Neural crest cell (in vitro differentiated cells): ENCODE data around the gene RGL2. TPM values are rescaled to one million over a fixed set of nuclear protein-coding genes. Genes with fewer than 3 reads are reported as not detected.
"Not testable (repeated sequence)": the region's sequence is repeated elsewhere in the genome, so short reads cannot be mapped to it uniquely, and the experiment has no call there.

Experiments
- DNase-seq: peaks from one replicate; pipeline ENCODE4 v3.0.0; 2021; ENCODE audit warnings: low read depth, mixed read lengths, low spot score
- H3K27ac Mint-ChIP-seq: one replicate; pipeline ENCODE4 v1.8.0; 2021; ENCODE audit warnings: mild to moderate bottlenecking, mixed read lengths; ENCODE audit not compliant: unreplicated experiment
- H3K27me3 Mint-ChIP-seq: 2 replicates; pipeline ENCODE4 v1.8.0; 2021; ENCODE audit warnings: low read depth, mild to moderate bottlenecking, mixed read lengths
- H3K36me3 Mint-ChIP-seq: 2 replicates; pipeline ENCODE4 v1.8.0; 2021; ENCODE audit warnings: low read depth, mild to moderate bottlenecking, mixed read lengths
- H3K4me1 Mint-ChIP-seq: 2 replicates; pipeline ENCODE4 v1.8.0; 2021; ENCODE audit warnings: mixed read lengths
- H3K4me3 Mint-ChIP-seq: one replicate; pipeline ENCODE4 v1.8.0; 2021; ENCODE audit warnings: mild to moderate bottlenecking, mixed read lengths
- H3K9me3 Mint-ChIP-seq: 2 replicates; pipeline ENCODE4 v1.8.0; 2021; ENCODE audit warnings: mixed read lengths
- total RNA-seq: library from RNA; stranded (reverse); gene quantifications from 2 replicates; pipeline ENCODE4 v1.2.1, GENCODE V29; 2021
- TF ChIP-seq, protein P1 (sequence below): fragments of 200-600 bp; sonication (generic); conservative IDR thresholded peaks from 2 replicates; pipeline ENCODE4 v1.5.0; 2021; ENCODE audit warnings: antibody characterized with exemption, mild to moderate bottlenecking

Gene RGL2
- total RNA-seq, 1 donor from 2014 or later, result 56.0 TPM

DNA sequence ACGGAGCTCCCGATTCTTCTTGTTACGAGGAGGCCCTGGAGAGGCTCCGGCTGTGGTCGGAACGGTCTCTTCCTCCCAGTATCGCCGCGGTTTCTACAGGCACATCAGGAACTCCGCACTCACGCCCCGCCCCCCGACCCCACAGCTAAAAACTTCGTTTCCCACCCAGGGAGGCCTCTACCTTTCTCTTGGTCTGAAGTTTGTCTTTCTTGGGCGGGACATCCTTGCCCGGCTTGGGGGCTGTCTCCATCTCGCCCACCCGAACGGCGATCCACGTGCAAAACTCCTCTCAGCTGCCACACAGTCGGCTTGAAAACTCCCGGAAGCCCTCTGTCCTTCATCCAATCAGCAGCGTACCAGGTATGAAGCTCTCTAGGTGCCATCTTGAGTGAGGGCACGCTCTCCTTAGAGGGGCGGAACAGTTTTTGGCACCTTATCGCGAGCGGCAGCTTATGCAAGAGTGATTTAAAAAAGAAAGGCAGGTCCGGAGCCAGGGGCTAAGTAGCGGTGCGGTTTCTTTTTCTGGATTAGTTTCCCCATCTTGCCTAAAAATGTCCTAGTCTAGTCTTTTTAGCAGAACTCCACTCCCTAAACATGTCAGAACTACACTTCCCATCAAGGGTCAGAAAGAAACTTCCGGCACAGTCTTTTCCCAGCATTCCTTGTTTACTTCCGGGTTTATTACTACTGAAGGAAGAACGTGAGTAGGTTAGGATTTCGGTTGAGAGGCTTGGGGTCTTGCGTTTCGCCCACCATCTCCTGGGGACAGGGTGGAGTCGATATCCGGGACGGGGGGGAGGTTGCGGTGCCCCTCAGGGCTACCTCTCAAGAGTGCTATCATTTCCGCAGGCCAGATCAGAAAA is 9.6 kb downstream of the RGL2 start, which contains the start of the genes PFDN6 and WDR46:
Gene PFDN6 (plus strand): TSS at position 681 of the 863 bp plus-strand sequence. CDS start 256 bp downstream, outside the sequence.
Gene WDR46 (minus strand): TSS at position 319 of the 863 bp plus-strand sequence. CDS start 69 bp downstream, at position 250.
- peaks cover 2% of the 10 kb centered on the region for H3K36me3 Mint-ChIP-seq
- peaks cover 31% of the 10 kb centered on the region for H3K4me1 Mint-ChIP-seq

DNA sequence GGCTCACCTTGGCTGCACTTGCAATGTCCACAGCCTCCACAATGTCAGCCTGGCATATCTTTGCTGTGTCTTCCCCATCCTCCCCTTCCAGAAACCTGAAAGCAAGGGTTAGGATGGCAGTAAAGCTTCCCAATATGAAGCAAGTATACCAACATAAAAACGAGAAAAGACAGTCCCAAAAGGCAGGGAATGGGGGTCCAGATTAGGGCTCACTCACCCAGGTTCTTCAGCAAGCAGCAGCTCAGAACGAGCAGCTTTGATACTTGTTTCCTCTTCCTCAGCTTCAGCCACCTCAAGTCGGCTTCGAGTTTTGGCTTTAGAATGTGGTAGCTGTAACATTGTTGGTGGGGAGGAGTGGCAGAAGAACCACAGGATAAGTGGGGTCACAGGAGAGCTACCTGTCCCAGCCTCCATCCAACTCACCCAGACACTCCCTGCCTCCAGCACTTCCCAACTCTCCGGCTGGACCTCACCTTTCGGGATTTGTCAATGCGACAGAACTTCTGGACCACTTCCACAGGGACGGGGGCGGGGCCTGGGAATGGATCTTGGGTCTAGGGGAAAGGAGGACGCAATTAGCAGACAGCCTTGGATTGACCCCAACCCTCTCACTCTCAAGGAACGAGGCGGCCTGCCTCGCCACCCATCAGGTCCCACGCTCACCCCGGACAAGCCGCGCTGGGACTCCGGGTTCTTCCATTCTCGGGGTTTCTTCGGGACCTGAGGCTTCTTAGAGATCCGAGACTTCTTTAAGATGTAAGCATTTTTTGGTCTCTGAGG is 10.4 kb downstream of the RGL2 start:
- Mint-ChIP-seq H3K27ac (no peak overlapping the region), H3K4me3 (peak overlapping the region; percentile 96), H3K9me3 (no peaks in the 10 kb centered on the region), H3K36me3 (peaks cover 2% of the 10 kb centered on the region), H3K27me3 (no peaks in the 10 kb centered on the region), H3K4me1 (peaks cover 31% of the 10 kb centered on the region)
- DNase-seq, result no peak
- TF ChIP-seq, protein P1, sequence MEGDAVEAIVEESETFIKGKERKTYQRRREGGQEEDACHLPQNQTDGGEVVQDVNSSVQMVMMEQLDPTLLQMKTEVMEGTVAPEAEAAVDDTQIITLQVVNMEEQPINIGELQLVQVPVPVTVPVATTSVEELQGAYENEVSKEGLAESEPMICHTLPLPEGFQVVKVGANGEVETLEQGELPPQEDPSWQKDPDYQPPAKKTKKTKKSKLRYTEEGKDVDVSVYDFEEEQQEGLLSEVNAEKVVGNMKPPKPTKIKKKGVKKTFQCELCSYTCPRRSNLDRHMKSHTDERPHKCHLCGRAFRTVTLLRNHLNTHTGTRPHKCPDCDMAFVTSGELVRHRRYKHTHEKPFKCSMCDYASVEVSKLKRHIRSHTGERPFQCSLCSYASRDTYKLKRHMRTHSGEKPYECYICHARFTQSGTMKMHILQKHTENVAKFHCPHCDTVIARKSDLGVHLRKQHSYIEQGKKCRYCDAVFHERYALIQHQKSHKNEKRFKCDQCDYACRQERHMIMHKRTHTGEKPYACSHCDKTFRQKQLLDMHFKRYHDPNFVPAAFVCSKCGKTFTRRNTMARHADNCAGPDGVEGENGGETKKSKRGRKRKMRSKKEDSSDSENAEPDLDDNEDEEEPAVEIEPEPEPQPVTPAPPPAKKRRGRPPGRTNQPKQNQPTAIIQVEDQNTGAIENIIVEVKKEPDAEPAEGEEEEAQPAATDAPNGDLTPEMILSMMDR, result no peak

More for the DNA sequence above, 9.6 kb downstream of the RGL2 start, which contains the start of the genes PFDN6 and WDR46:
- TF ChIP-seq, protein P1, result no peak
- H3K27ac Mint-ChIP-seq, result peak within 1 kb of the TSS; percentile 76
- H3K27me3 Mint-ChIP-seq, result no peaks in the 10 kb centered on the region
- peak within 1 kb of the TSS; percentile 96 for H3K4me3 Mint-ChIP-seq
- peak; percentile 62 for DNase-seq
- no peaks in the 10 kb centered on the region for H3K9me3 Mint-ChIP-seq

DNA sequence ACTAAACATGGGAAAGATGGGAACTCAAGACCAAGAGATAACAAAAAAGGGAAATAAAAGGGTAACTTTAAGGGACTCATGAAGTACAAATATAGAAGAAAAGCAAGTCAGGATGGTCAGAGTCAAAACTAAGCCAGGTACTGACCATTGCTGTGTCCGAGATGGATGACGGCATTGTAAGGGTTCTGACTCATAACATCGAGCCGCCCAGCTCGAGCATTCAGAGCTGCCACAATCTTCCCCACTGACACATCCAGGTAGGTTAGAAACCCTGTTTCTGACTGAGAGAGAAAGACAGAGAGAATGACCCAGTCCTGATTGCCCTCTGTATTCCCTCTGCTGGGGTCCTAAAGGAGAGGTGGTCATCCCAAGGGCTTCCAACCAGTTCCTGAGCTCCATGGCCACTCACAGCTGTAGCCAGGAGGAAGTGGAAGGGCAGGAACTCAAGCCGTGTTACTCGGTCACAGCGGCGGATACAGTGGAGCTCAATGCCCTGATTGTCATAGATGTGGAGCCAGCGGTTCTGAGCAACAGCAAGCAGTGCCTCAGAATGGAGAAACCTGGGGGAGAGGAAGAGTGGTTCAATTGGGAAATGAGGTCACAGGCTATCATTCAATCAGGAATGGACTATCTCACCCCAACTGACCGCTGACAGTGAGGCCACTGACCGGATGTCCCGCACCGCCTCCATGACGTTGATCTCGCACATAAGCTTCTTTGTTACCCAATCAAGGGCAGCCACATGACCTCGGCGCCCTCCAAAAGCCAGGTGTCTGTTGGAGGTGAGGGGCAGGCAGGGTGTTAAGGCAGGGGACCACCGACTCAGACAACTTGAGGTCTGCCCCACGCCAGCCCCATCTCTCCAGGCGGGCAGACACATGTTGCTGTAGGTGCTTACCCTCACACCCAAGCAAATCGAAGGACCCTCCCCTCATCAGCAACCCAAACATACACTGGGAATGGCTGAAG is 11.5 kb downstream of the RGL2 start:
- H3K4me1 Mint-ChIP-seq, result peaks cover 31% of the 10 kb centered on the region
- TF ChIP-seq, protein P1, result no peak
- H3K36me3 Mint-ChIP-seq, result peaks cover 2% of the 10 kb centered on the region
- no peaks in the 10 kb centered on the region for H3K27me3 Mint-ChIP-seq
- no peak overlapping the region for H3K27ac Mint-ChIP-seq
- DNase-seq, result no peak
- no peaks in the 10 kb centered on the region for H3K9me3 Mint-ChIP-seq
- H3K4me3 Mint-ChIP-seq, result peak overlapping the region; percentile 96

DNA sequence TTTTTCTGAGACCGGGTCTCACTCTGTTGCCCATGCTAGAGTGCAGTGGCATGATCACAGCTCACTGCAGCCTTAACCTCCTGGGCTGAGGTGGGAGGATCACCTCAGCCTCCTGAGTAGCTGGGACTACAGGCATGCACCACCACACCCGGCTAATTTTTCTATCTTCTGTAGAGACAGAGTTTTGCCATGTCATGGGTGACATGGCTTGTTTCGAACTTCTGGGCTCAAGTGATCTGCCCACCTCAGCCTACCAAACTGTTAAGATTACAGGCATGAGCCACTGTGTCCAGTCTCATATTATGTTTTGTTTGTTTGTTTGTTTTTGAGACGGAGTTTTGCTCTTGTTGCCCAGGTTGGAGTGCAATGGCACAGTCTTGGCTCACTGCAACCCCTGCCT is 13.5 kb downstream of the RGL2 start:
- H3K36me3 Mint-ChIP-seq, H3K9me3 Mint-ChIP-seq, H3K27me3 Mint-ChIP-seq, H3K27ac Mint-ChIP-seq, H3K4me3 Mint-ChIP-seq, DNase-seq: not testable (repeated sequence)
- peaks cover 22% of the 10 kb centered on the region for H3K4me1 Mint-ChIP-seq

DNA sequence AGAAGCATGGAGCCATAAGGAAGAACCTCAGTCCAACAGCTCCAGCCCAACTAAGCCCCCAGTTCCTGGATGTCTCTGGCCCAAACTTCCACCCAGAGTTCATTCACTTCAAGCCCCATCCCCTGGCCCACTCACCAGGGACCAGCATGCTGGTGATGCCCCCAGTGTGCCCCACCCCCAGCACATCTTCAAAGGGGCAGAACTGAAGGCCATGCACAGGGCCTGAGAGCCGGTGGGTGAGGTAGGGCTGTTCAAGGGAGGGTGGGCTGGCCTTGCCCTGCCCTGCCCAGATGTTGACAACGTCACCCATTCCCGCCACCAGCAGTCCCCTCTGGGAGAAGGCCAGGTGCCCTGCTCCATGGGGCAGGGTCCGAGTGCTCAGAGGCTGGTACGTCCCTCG is 18.2 kb downstream of the RGL2 start:
- Mint-ChIP-seq H3K27ac (no peak overlapping the region), H3K4me1 (peaks cover 19% of the 10 kb centered on the region), H3K36me3 (peaks cover 4% of the 10 kb centered on the region), H3K9me3 (no peaks in the 10 kb centered on the region), H3K27me3 (no peaks in the 10 kb centered on the region), H3K4me3 (peak overlapping the region; percentile 59)
- DNase-seq, result no peak
- TF ChIP-seq, protein P1, result no peak
